Panc1 (cell line): ENCODE measurements around the gene KCNH3. TPM values are rescaled to one million over a fixed set of nuclear protein-coding genes. Genes with fewer than 3 reads are reported as not detected.

ENCODE experiments used
- ATAC-seq: fragments of 200-7000 bp; cut with Tn5 transposase; 2 replicates; pipeline ENCODE4 v1.9.1; 2020; ENCODE audit warnings: mild to moderate bottlenecking, moderate library complexity
- BruUV-seq: library from RNA; stranded (reverse); fragments of 400-500 nt; replicated peaks from 2 replicates; lab custom pipeline; 2021; lab: Mats Ljungman, UMichigan
- CTCF ChIA-PET: fragments of 300-600 bp; sonication (Branson Sonifier 250); formaldehyde crosslinking; loops from one replicate; lab custom pipeline; 2022; ENCODE audit warnings: antibody characterized with exemption; lab: Charles Lee
- POLR2A ChIA-PET: fragments of 300-600 bp; sonication (Branson Sonifier 250); formaldehyde crosslinking; loops from one replicate; lab custom pipeline; 2022; ENCODE audit warnings: antibody characterized with exemption; lab: Charles Lee
- DNase-seq: peaks from one replicate; pipeline ENCODE4 v3.0.0-alpha.2; 2010; ENCODE audit warnings: low read depth, low spot score
- H3K27ac ChIP-seq: 2 replicates; pipeline ENCODE4 v1.5.1; 2011; ENCODE audit warnings: mild to moderate bottlenecking, low read length, inconsistent platforms
- H3K27me3 ChIP-seq: fragments of 200-500 bp; sonication (Bioruptor generic); 2 replicates; pipeline ENCODE4 v1.6.0; 2014; ENCODE audit warnings: low read length, inconsistent platforms; ENCODE audit not compliant: control insufficient read depth, insufficient read depth
- H3K36me3 ChIP-seq: fragments of 200-500 bp; sonication (Bioruptor generic); 2 replicates; pipeline ENCODE4 v1.5.1; 2014; ENCODE audit warnings: inconsistent platforms, mild to moderate bottlenecking, low read length, moderate library complexity; ENCODE audit not compliant: control insufficient read depth, insufficient read depth
- H3K4me1 ChIP-seq: 2 replicates; pipeline ENCODE4 v1.5.1; 2011; ENCODE audit warnings: inconsistent platforms, mild to moderate bottlenecking, low read length, moderate library complexity; ENCODE audit not compliant: control insufficient read depth, insufficient read depth
- H3K4me3 ChIP-seq, 2 experiments: 2 replicates each; pipeline ENCODE4 v1.5.1; 2011 to 2012; ENCODE audit warnings: low read depth in 2 of 2, low read length in 2 of 2, mild to moderate bottlenecking in 2 of 2, inconsistent platforms in 1 of 2, moderate library complexity in 1 of 2
- H3K9me3 ChIP-seq: fragments of 200-500 bp; sonication (Bioruptor generic); 2 replicates; pipeline ENCODE4 v1.5.1; 2014; ENCODE audit warnings: low read depth, mild to moderate bottlenecking, inconsistent platforms, low read length, moderate library complexity; ENCODE audit not compliant: control insufficient read depth, insufficient read depth
- CTCF ChIP-seq: fragments of 450-650 bp; IDR thresholded peaks from 2 replicates; pipeline ENCODE4 v1.5.1; 2017; ENCODE audit warnings: mild to moderate bottlenecking
- POLR2AphosphoS5 ChIP-seq: IDR thresholded peaks from 2 replicates; pipeline ENCODE4 v1.6.1; 2012; ENCODE audit warnings: mild to moderate bottlenecking, low read depth, low read length, moderate library complexity
- REST ChIP-seq, 2 experiments: IDR thresholded peaks; 2 replicates each; pipeline ENCODE4 v1.6.1; 2011 to 2012; ENCODE audit warnings: low read depth in 2 of 2, control low read depth in 1 of 2, low read length in 1 of 2, mild to moderate bottlenecking in 1 of 2, moderate library complexity in 1 of 2; ENCODE audit not compliant: insufficient read depth in 1 of 2
- SIN3A ChIP-seq: IDR thresholded peaks from 2 replicates; pipeline ENCODE4 v1.6.1; 2012; ENCODE audit warnings: low read depth, mild to moderate bottlenecking, low read length, moderate library complexity, borderline replicate concordance; ENCODE audit not compliant: insufficient read depth
- TCF7L2 ChIP-seq: IDR thresholded peaks from 2 replicates; pipeline ENCODE4 v1.6.1; 2011; ENCODE audit warnings: mild to moderate bottlenecking, low read depth, low read length, inconsistent platforms
- in situ Hi-C: cut with HindIII; loops from 2 replicates; pipeline ENCODE4 v1.10.0; 2016; ENCODE audit warnings: low sequenced_read_pairs, low pct_unique_long_range_greater_than_20kb
- intact Hi-C: fragments of 100-400 bp; cut with micrococcal nuclease; formaldehyde crosslinking; loops from one replicate; pipeline ENCODE4 v1.10.0; 2022; ENCODE audit not compliant: unreplicated experiment
- total RNA-seq: library from RNA; stranded (reverse); gene quantifications from one replicate; pipeline ENCODE4 v1.2.1, GENCODE V29; 2021; ENCODE audit not compliant: unreplicated experiment

KCNH3 gene
- total RNA-seq, 1 experiment from 2014 or later = 0.64 TPM

GRCh38 chr12:49547090-49547690 is 8.4 kb downstream of the KCNH3 start:
- POLR2A ChIA-PET = no interaction called here
- intact Hi-C loops = no loop called here
- no peak for DNase-seq

GRCh38 chr12:49548481-49548821 is 9.6 kb downstream of the KCNH3 start:
- Histone ChIP-seq H3K27me3 (no peaks in the 10 kb centered on the region), H3K4me3 (no peak overlapping the region), H3K27ac (no peak overlapping the region), H3K36me3 (no peaks in the 10 kb centered on the region), H3K4me1 (no peaks in the 10 kb centered on the region), H3K9me3 (no peaks in the 10 kb centered on the region)
- no TSS peak for BruUV-seq
- TF ChIP-seq CTCF (no peak), SIN3A (no peak), TCF7L2 (no peak), REST (IDR thresholded peaks at IDR 0.05; ENCODE audit: insufficient read depth in 1 of 2, low read depth in 2 of 2, low read length in 1 of 2) (no peak), POLR2AphosphoS5 (no peak)
- DNase-seq (no peak), ATAC-seq (no peak)
- ChIA-PET POLR2A (no interaction called here), CTCF (interaction anchor here (0.6 kb wide), 1 partner anchor 11 kb away, joined by 8 read pairs; no protein-coding TSS in a partner anchor)
- in situ Hi-C loops (no loop called here), intact Hi-C loops (no loop called here)

More at GRCh38 chr12:49547090-49547690, 8.4 kb downstream of the KCNH3 start:
- no TSS peak for BruUV-seq
- no peaks in the 10 kb centered on the region for H3K9me3 ChIP-seq
- no peak overlapping the region for H3K4me3 ChIP-seq
- no peak for ATAC-seq
- no peaks in the 10 kb centered on the region for H3K36me3 ChIP-seq
- no peaks in the 10 kb centered on the region for H3K27me3 ChIP-seq
- CTCF ChIA-PET = interaction anchor here (0.6 kb wide), 1 partner anchor 87 kb away, joined by 3 read pairs; no protein-coding TSS in a partner anchor
- no peak overlapping the region for H3K27ac ChIP-seq
- H3K4me1 ChIP-seq = no peaks in the 10 kb centered on the region
- no peak for TF ChIP-seq TCF7L2
- no peak for TF ChIP-seq REST (IDR thresholded peaks at IDR 0.05; ENCODE audit: insufficient read depth in 1 of 2, low read depth in 2 of 2, low read length in 1 of 2)
- no peak for TF ChIP-seq SIN3A
- TF ChIP-seq POLR2AphosphoS5 = no peak
- TF ChIP-seq CTCF = no peak
- in situ Hi-C loops = no loop called here
